ENCODE results near the gene LLGL1.

- TF ChIP-seq ARNTL (CRISPR knock-in tag; IDR thresholded peaks at IDR 0.05; ENCODE audit: borderline replicate concordance, low read depth) (no peak), CREB5 (CRISPR knock-in tag; IDR thresholded peaks at IDR 0.05; ENCODE audit: low read depth) (no peak), TSHZ2 (CRISPR knock-in tag; IDR thresholded peaks at IDR 0.05) (no peak), CSDC2 (CRISPR knock-in tag; IDR thresholded peaks at IDR 0.05) (no peak), PATZ1 (CRISPR knock-in tag; IDR thresholded peaks at IDR 0.05; ENCODE audit: borderline replicate concordance) (no peak), ZC3H10 (CRISPR knock-in tag; IDR thresholded peaks at IDR 0.05) (no peak), OSR1 (CRISPR knock-in tag; IDR thresholded peaks at IDR 0.05) (no peak), ESRRG (CRISPR knock-in tag; IDR thresholded peaks at IDR 0.05) (no peak), ZNF70 (CRISPR knock-in tag; IDR thresholded peaks at IDR 0.05) (no peak), TCF4 (CRISPR knock-in tag; IDR thresholded peaks at IDR 0.05; ENCODE audit: borderline replicate concordance) (no peak), BACH2 (CRISPR knock-in tag; IDR thresholded peaks at IDR 0.05; ENCODE audit: borderline replicate concordance) (no peak), ISL1 (CRISPR knock-in tag; IDR thresholded peaks at IDR 0.05) (no peak), ZFP3 (CRISPR knock-in tag; IDR thresholded peaks at IDR 0.05) (no peak), ZFP30 (CRISPR knock-in tag; IDR thresholded peaks at IDR 0.05) (no peak)
Observed at GRCh38 chr17:18291718-18292540, 66.5 kb downstream of the LLGL1 start.
